ENCODE results near the gene ZNF76.

DNA sequence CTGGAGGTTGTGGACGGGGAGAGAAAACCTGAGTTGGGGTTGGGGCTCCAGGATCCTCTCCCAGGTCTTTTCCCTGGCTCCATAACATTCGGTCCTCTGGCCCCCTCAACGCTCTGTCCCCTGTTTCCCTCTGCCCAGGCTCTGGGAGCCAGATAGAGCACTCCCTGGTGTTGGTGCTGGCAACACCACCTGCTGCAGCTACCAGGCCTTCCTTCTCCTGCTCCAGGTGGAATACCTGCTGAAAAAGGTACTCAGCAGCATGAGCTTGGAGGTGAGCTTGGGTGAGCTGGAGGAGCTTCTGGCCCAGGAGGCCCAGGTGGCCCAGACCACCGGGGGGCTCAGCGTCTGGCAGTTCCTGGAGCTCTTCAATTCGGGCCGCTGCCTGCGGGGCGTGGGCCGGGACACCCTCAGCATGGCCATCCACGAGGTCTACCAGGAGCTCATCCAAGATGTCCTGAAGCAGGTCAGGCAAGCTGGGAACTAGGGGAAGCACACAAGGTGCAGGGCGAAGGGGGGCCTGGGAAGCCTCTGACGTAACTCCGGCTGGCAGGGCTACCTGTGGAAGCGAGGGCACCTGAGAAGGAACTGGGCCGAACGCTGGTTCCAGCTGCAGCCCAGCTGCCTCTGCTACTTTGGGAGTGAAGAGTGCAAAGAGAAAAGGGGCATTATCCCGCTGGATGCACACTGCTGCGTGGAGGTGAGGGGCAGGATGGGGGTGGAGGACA lies 52.7 kb downstream of the ZNF76 start:
- TF ChIP-seq CTCF (IDR thresholded peaks at IDR 0.05; ENCODE audit: low read depth, low read length, missing input control) (no peak), TAF1 (conservative IDR thresholded peaks at IDR 0.05) (no peak)

Data from liver (tissue), 3 donors.